A673 (cell line): ENCODE measurements around the gene LRP1B. TPM values are rescaled to one million over a fixed set of nuclear protein-coding genes. Genes with fewer than 3 reads are reported as not detected.

ENCODE experiments used
- BruUV-seq: library from RNA; stranded (reverse); fragments of 400-500 nt; replicated peaks from 2 replicates; lab custom pipeline; 2021; lab: Mats Ljungman, UMichigan
- CTCF ChIA-PET: fragments of 300-600 bp; sonication (Branson Sonifier 250); formaldehyde crosslinking; loops from one replicate; lab custom pipeline; 2022; ENCODE audit warnings: antibody characterized with exemption; lab: Charles Lee
- POLR2A ChIA-PET: fragments of 300-600 bp; sonication (Branson Sonifier 250); formaldehyde crosslinking; loops from one replicate; lab custom pipeline; 2022; ENCODE audit warnings: antibody characterized with exemption; ENCODE audit not compliant: low non-redundant PET; lab: Charles Lee
- DNase-seq: peaks from one replicate; pipeline ENCODE4 v3.0.0-alpha.2; 2015; ENCODE audit warnings: low spot score
- H3K27ac ChIP-seq: fragments of 200-600 bp; sonication (generic); 2 replicates; pipeline ENCODE4 v1.5.1; 2016; ENCODE audit warnings: mixed run types, low read depth, mild to moderate bottlenecking, mixed read lengths, antibody characterized with exemption, low read length; ENCODE audit not compliant: poor library complexity, severe bottlenecking
- H3K27me3 ChIP-seq: fragments of 200-600 bp; sonication (generic); replicated peaks from 2 replicates; pipeline ENCODE4 v1.6.1; 2017; ENCODE audit warnings: mixed run types, low read depth, mild to moderate bottlenecking, mixed read lengths, antibody characterized with exemption, low read length; ENCODE audit not compliant: insufficient read depth, poor library complexity
- H3K36me3 ChIP-seq: fragments of 200-600 bp; sonication (generic); 2 replicates; pipeline ENCODE4 v1.6.1; 2016; ENCODE audit warnings: mixed run types, mild to moderate bottlenecking, mixed read lengths, antibody characterized with exemption, low read length; ENCODE audit not compliant: insufficient read depth, poor library complexity, severe bottlenecking
- H3K4me1 ChIP-seq: fragments of 200-600 bp; sonication (generic); 2 replicates; pipeline ENCODE4 v1.6.1; 2017; ENCODE audit warnings: mixed run types, mild to moderate bottlenecking, mixed read lengths, antibody characterized with exemption, low read length; ENCODE audit not compliant: insufficient read depth, poor library complexity, severe bottlenecking
- H3K4me3 ChIP-seq: fragments of 200-600 bp; sonication (generic); 2 replicates; pipeline ENCODE4 v1.5.1; 2016; ENCODE audit warnings: low read depth, mixed run types, mild to moderate bottlenecking, mixed read lengths, low read length; ENCODE audit not compliant: poor library complexity, severe bottlenecking
- H3K9me3 ChIP-seq: fragments of 200-600 bp; sonication (generic); 2 replicates; pipeline ENCODE4 v1.6.1; 2016; ENCODE audit warnings: mixed run types, low read depth, mild to moderate bottlenecking, mixed read lengths, antibody characterized with exemption, low read length; ENCODE audit not compliant: poor library complexity, severe bottlenecking
- EZH2 ChIP-seq: fragments of 200-600 bp; sonication (generic); IDR thresholded peaks from 2 replicates; pipeline ENCODE4 v1.6.1; 2017; ENCODE audit warnings: borderline replicate concordance, low read depth, mild to moderate bottlenecking, mixed read lengths, antibody characterized with exemption, low read length; ENCODE audit not compliant: poor library complexity, severe bottlenecking
- intact Hi-C: fragments of 100-400 bp; cut with micrococcal nuclease; formaldehyde crosslinking; loops from one replicate; pipeline ENCODE4 v1.10.0; 2022; ENCODE audit not compliant: unreplicated experiment
- total RNA-seq: library from RNA; stranded (reverse); gene quantifications from 2 replicates; pipeline ENCODE4 v1.2.3, GENCODE V29; 2021
- TF ChIP-seq, protein P1 (sequence below): fragments of 300-800, 200-600 bp; sonication (generic); conservative IDR thresholded peaks from 2 replicates; pipeline ENCODE4 v1.5.1; 2017; ENCODE audit warnings: low read depth, mild to moderate bottlenecking, antibody characterized with exemption, low read length, moderate library complexity, mixed read lengths

Gene LRP1B
- total RNA-seq, 1 experiment from 2014 or later = 9.9 TPM

GRCh38 chr2:141063406-141063805 is 1067.4 kb downstream of the LRP1B start:
- Histone ChIP-seq H3K9me3 (no peaks in the 10 kb centered on the region), H3K27me3 (no peaks in the 10 kb centered on the region), H3K4me3 (no peak overlapping the region), H3K4me1 (no peaks in the 10 kb centered on the region), H3K36me3 (no peaks in the 10 kb centered on the region), H3K27ac (no peak overlapping the region)
- no peak for DNase-seq
- intact Hi-C loops = no loop called here
- BruUV-seq = no TSS peak
- ChIA-PET POLR2A (no interaction called here), CTCF (no interaction called here)
- TF ChIP-seq, protein P1, sequence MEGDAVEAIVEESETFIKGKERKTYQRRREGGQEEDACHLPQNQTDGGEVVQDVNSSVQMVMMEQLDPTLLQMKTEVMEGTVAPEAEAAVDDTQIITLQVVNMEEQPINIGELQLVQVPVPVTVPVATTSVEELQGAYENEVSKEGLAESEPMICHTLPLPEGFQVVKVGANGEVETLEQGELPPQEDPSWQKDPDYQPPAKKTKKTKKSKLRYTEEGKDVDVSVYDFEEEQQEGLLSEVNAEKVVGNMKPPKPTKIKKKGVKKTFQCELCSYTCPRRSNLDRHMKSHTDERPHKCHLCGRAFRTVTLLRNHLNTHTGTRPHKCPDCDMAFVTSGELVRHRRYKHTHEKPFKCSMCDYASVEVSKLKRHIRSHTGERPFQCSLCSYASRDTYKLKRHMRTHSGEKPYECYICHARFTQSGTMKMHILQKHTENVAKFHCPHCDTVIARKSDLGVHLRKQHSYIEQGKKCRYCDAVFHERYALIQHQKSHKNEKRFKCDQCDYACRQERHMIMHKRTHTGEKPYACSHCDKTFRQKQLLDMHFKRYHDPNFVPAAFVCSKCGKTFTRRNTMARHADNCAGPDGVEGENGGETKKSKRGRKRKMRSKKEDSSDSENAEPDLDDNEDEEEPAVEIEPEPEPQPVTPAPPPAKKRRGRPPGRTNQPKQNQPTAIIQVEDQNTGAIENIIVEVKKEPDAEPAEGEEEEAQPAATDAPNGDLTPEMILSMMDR = no peak
- no peak for TF ChIP-seq EZH2

DNA sequence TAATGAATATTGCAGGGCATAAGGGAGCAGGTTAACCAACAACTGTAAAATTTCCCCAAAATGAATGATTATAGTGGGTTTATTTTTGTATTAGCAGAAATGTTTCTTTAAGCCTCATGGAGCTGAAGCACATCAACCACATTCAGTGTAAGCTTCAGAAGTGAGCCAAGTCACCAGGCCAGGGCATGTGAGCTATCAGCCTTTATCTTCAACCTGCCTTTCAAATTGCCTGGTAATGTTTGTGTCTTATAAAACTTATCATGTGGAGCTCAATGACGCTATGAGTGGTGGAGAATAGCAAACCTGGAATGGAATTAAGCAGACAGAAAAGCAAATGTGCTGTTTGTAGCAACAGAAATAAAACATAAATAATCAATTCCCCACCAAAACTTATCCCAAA is 1068.4 kb downstream of the LRP1B start:
- ChIA-PET POLR2A (no interaction called here), CTCF (no interaction called here)
- no peak for TF ChIP-seq EZH2
- TF ChIP-seq, protein P1 = no peak
- Histone ChIP-seq H3K4me1 (no peaks in the 10 kb centered on the region), H3K9me3 (no peaks in the 10 kb centered on the region), H3K4me3 (no peak overlapping the region), H3K27ac (no peak overlapping the region), H3K27me3 (no peaks in the 10 kb centered on the region), H3K36me3 (no peaks in the 10 kb centered on the region)
- intact Hi-C loops = no loop called here
- no peak for DNase-seq
- no TSS peak for BruUV-seq

GRCh38 chr2:141062031-141062430 is 1068.8 kb downstream of the LRP1B start:
- no TSS peak for BruUV-seq
- CTCF ChIA-PET = no interaction called here
- Histone ChIP-seq H3K9me3 (no peaks in the 10 kb centered on the region), H3K27me3 (no peaks in the 10 kb centered on the region), H3K27ac (no peak overlapping the region), H3K36me3 (no peaks in the 10 kb centered on the region), H3K4me3 (no peak overlapping the region), H3K4me1 (no peaks in the 10 kb centered on the region)
- intact Hi-C loops = no loop called here
- no peak for DNase-seq
- POLR2A ChIA-PET = no interaction called here
- TF ChIP-seq, protein P1 = no peak
- no peak for TF ChIP-seq EZH2
